ENCODE measurements around the gene MACROD2. TPM values are rescaled to one million over a fixed set of nuclear protein-coding genes. Genes with fewer than 3 reads are reported as not detected.

The MACROD2 gene
- total RNA-seq, 4 donors from 2014 or later, result 12.6 to 60.3 (median 18.9) TPM

GRCh38 chr20:14984305-14984704, 989.0 kb downstream of the MACROD2 start:
- Histone ChIP-seq H3K27me3 (no peaks in the 10 kb centered on the region), H3K4me1 (no peaks in the 10 kb centered on the region), H3K4me3 (no peak overlapping the region), H3K9me3 (peaks cover 9% of the 10 kb centered on the region), H3K36me3 (no peaks in the 10 kb centered on the region), H3K27ac (no peak overlapping the region)
- 82% methylated on average over 3 of the region's 3 CpGs for WGBS
- DNase-seq (ENCODE audit: low spot score in 2 of 2), result no peak
- TF ChIP-seq CTCF (IDR thresholded peaks at IDR 0.05) (no peak), POLR2AphosphoS5 (IDR thresholded peaks at IDR 0.05) (no peak), EP300 (IDR thresholded peaks at IDR 0.05) (no peak), POLR2A (IDR thresholded peaks at IDR 0.05) (no peak)

GRCh38 chr20:14984768-14985622, 989.7 kb downstream of the MACROD2 start:
- H3K4me3 ChIP-seq, result no peak overlapping the region
- H3K27ac ChIP-seq, result no peak overlapping the region
- H3K4me1 ChIP-seq, result no peaks in the 10 kb centered on the region
- H3K9me3 ChIP-seq, result peaks cover 9% of the 10 kb centered on the region
- DNase-seq (ENCODE audit: low spot score in 2 of 2), result no peak
- 79% methylated on average over 4 of the region's 4 CpGs for whole genome bisulfite sequencing
- no peak for TF ChIP-seq EP300 (IDR thresholded peaks at IDR 0.05)
- TF ChIP-seq POLR2A (IDR thresholded peaks at IDR 0.05), result no peak
- TF ChIP-seq CTCF (IDR thresholded peaks at IDR 0.05), result no peak
- TF ChIP-seq POLR2AphosphoS5 (IDR thresholded peaks at IDR 0.05), result no peak
- H3K27me3 ChIP-seq, result no peaks in the 10 kb centered on the region
- no peaks in the 10 kb centered on the region for H3K36me3 ChIP-seq

- no peak overlapping the region for H3K27ac ChIP-seq
Measured at GRCh38 chr20:14986026-14986655, 990.8 kb downstream of the MACROD2 start.

GRCh38 chr20:14986656-14987055, 991.3 kb downstream of the MACROD2 start:
- WGBS, result 94% methylated on average over 7 of the region's 7 CpGs
- no peak overlapping the region for H3K4me3 ChIP-seq
- TF ChIP-seq CTCF (IDR thresholded peaks at IDR 0.05) (no peak), POLR2A (IDR thresholded peaks at IDR 0.05) (no peak), EP300 (IDR thresholded peaks at IDR 0.05) (no peak), POLR2AphosphoS5 (IDR thresholded peaks at IDR 0.05) (no peak)
- no peak overlapping the region for H3K27ac ChIP-seq
- H3K36me3 ChIP-seq, result no peaks in the 10 kb centered on the region
- H3K27me3 ChIP-seq, result no peaks in the 10 kb centered on the region
- DNase-seq (ENCODE audit: low spot score in 2 of 2), result no peak
- peaks cover 9% of the 10 kb centered on the region for H3K9me3 ChIP-seq
- no peaks in the 10 kb centered on the region for H3K4me1 ChIP-seq

More at GRCh38 chr20:14986026-14986655, 990.8 kb downstream of the MACROD2 start:
- Histone ChIP-seq H3K4me3 (no peak overlapping the region), H3K9me3 (peaks cover 9% of the 10 kb centered on the region), H3K27me3 (no peaks in the 10 kb centered on the region), H3K36me3 (no peaks in the 10 kb centered on the region), H3K4me1 (no peaks in the 10 kb centered on the region)
- 77% methylated on average over 4 of the region's 4 CpGs for WGBS
- DNase-seq (ENCODE audit: low spot score in 2 of 2), result no peak
- no peak for TF ChIP-seq EP300 (IDR thresholded peaks at IDR 0.05)
- TF ChIP-seq CTCF (IDR thresholded peaks at IDR 0.05), result no peak
- no peak for TF ChIP-seq POLR2AphosphoS5 (IDR thresholded peaks at IDR 0.05)

Measured in suprapubic skin (tissue), 4 donors.